Fibroblast of mammary gland (primary cell): ENCODE results near the gene SLC9C2.
"Not testable (repeated sequence)": the region's sequence is repeated elsewhere in the genome, so short reads cannot be mapped to it uniquely, and the experiment has no call there.

Experiments used
- DNase-seq: peaks from one replicate; pipeline ENCODE4 v3.0.0-alpha.2; 2010; ENCODE audit warnings: low read depth
- H3K4me3 ChIP-seq: 2 replicates; pipeline ENCODE4 v1.5.1; 2011; ENCODE audit warnings: low read depth, mild to moderate bottlenecking, low read length, moderate library complexity; ENCODE audit not compliant: control insufficient read depth
- TF ChIP-seq, protein P1 (sequence below): conservative IDR thresholded peaks from 2 replicates; pipeline ENCODE4 v1.5.1; 2011; ENCODE audit warnings: low read depth, low read length, inconsistent platforms; ENCODE audit not compliant: control insufficient read depth, insufficient read depth

SLC9C2 gene, protein sequence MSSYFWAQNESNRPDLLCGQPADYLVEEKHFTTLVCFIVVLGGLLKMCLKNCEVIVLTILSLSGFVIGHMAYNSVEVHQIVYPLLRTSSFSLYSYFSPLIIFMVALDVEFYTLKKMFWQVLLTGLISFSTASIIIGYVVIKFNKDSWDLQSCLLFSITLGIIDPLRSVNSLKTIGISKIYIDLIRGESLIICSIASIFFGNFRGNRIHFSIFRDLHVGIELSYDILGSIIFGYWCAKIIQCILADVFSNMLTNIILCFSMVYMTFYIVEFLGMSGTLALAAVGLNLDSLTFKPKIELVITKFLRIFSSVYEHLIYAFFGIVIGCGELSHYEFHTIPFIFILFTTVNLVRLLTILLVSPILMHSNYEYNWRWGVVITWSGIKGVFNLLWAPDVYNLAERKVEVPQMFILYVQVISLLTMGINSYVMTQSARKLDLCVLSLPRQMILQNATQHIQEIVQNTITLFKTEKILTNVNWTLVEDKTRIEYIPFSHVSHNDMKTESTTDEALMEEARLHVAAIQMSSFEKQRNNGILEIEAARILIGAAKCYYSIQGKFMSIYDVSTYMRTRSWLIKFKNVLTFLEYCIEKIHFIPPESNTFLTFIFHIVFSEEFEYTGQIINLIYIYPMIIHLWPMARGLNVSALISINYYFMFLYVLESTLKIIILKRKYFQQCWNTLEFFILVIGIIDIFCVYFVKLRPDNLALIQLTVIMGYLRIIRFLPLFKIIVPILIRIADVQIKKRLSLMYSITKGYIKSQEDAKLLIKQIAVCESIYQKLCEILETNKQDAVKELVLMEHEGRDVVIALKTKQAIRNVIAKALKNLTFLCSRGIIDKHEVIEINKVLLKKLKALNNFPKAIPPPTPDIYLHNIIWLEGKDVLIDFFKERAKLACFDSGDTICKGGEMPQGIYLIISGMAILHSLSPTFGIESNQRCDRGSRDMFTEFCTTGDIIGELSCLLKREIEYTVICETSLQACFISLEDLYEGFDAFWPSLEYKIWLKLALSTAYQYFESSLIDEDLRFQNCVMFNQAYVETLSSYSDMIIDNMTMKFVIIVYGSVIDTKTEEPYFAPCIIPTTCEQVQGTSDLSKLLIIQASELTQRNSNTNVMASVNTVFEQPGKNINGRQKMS

DNA sequence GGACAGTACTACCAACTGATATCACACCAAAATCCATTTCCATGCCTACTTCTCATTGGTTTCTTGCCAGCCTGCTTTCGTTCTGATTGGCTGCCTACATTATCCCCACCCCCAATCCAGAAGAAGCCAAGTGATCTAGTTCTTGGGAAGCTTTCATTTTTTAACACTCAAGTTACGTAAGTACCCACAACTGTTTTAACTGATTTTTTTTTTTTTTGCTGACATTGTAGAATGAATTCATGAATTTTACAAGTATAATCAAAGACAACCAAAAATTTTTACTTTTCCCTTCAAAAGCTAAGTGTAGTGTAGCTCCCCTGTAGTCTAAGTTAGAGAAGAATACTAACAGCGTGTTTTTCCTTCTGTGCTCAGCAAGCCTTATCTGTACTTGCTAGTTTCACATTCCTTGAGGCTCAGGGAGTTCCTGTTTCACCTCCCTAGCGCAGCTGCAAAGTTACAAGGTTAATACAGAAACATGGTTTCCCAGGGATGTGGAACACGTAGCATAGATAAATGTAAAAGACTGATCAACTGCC is at the start of gene SLC9C2:
Gene SLC9C2 (minus strand): TSS at position 17 of the 536 bp plus-strand sequence. CDS start 1,296 bp downstream, outside the sequence.
- DNase-seq = peak; percentile 35
- H3K4me3 ChIP-seq = no peak within 1 kb of the TSS
- TF ChIP-seq, protein P1, sequence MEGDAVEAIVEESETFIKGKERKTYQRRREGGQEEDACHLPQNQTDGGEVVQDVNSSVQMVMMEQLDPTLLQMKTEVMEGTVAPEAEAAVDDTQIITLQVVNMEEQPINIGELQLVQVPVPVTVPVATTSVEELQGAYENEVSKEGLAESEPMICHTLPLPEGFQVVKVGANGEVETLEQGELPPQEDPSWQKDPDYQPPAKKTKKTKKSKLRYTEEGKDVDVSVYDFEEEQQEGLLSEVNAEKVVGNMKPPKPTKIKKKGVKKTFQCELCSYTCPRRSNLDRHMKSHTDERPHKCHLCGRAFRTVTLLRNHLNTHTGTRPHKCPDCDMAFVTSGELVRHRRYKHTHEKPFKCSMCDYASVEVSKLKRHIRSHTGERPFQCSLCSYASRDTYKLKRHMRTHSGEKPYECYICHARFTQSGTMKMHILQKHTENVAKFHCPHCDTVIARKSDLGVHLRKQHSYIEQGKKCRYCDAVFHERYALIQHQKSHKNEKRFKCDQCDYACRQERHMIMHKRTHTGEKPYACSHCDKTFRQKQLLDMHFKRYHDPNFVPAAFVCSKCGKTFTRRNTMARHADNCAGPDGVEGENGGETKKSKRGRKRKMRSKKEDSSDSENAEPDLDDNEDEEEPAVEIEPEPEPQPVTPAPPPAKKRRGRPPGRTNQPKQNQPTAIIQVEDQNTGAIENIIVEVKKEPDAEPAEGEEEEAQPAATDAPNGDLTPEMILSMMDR = no peak

DNA sequence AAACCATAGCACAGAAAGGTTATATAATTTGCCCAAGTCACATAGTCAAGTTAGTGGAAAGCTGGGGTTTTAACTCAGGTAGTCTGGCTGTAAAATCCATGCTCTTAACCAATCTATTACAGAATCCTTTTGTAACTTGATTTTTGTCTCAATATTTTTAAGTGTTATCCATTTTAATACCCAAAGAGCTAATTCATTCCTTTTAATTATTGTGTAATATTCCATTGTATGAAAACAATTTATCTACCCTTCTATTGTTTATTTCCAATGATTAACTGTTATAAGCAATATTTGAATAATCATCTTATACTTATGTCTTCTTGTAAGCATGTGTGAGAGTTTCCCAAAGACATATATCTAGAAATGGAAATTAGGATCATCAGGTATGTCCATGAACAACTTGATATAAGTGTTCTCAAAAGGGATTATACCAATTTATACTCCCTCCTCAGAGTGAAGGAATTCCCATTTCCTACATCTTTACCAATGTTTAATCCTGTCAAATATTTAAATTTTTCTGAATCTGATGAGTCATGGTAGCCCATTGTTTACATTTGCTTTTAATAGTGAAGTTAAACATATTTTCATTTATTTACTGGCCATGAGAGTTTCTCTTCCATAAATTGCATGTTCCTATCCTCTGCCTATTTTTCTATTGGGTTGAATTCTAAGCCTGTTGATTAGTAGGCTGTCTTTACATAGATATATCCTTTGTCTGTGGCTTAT is 46.2 kb upstream of the SLC9C2 start:
- no peak overlapping the region for H3K4me3 ChIP-seq
- DNase-seq = no peak
- TF ChIP-seq, protein P1 = no peak

DNA sequence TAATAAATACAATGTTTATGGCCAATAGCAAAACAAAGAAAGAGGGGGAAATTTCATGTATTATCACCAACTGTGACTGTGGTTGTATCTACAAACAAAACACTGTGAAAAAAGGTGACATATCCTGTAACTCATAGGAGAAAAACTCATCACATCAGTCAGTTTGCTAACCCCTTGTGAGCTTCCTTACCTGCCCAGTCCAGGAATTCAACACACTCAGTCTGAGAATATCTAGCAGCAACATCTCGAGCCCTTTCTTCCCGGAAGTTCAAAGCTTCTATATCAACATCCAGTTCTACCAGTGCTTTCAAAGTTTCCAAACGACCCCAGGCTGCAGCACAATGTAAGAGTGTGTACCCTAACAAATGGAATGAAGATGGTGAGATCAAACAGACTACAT is 43.8 kb upstream of the SLC9C2 start:
- no peak for DNase-seq
- no peak overlapping the region for H3K4me3 ChIP-seq
- TF ChIP-seq, protein P1 = no peak

DNA sequence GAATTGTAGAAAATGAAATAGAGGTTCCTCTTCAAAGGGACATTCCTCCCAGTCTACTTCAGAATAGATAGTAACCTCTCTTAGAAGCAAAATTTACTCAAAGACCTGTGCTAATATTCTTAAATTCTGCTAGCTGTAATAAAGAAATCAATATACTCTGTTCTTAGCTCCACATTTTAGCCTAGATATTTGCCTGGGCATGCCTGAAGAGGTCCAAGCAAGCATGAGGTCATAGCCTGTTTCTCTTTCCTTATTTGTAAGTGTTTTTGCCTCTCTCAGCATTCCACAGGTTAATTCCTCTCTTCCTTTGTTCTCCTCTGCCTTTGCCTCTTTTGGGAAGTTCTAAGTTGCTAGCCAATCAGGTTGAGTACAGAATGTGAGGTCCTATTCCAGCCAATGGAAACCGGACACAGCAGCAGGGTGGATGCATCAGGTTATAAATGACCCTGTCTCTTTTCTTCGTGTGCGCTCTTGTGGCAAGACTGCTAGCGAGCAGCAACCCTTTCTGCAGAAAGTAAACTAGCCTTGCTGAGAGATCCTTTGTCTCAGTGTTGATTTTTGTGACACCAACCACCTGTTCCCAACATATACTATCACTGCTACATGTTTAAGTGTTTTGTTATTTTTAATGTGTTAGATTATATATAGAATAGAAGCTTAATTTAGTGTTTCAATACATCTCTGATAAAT is 39.7 kb upstream of the SLC9C2 start:
- peak; percentile 25 for DNase-seq
- not testable (repeated sequence) for H3K4me3 ChIP-seq

DNA sequence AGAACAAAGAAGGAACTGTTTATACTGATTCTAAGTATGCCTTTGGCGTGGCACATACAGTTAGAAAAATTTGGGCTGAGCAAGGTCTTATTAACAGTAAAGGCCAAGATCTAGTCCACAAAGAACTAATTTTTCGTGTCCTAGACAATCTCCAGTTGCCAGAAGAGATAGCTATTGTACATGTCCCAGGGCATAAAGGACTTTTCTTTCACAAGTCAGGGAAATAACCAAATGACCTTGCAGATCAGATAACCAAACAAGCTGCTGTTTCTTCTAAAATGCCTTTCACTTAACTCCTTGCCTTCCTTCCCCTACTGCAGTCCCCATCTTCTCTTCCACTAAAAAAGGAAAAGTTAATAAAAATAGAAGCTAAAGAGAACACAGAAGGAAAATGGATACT is 36.2 kb upstream of the SLC9C2 start:
- TF ChIP-seq, protein P1 = no peak
- no peak for DNase-seq
- no peak overlapping the region for H3K4me3 ChIP-seq

DNA sequence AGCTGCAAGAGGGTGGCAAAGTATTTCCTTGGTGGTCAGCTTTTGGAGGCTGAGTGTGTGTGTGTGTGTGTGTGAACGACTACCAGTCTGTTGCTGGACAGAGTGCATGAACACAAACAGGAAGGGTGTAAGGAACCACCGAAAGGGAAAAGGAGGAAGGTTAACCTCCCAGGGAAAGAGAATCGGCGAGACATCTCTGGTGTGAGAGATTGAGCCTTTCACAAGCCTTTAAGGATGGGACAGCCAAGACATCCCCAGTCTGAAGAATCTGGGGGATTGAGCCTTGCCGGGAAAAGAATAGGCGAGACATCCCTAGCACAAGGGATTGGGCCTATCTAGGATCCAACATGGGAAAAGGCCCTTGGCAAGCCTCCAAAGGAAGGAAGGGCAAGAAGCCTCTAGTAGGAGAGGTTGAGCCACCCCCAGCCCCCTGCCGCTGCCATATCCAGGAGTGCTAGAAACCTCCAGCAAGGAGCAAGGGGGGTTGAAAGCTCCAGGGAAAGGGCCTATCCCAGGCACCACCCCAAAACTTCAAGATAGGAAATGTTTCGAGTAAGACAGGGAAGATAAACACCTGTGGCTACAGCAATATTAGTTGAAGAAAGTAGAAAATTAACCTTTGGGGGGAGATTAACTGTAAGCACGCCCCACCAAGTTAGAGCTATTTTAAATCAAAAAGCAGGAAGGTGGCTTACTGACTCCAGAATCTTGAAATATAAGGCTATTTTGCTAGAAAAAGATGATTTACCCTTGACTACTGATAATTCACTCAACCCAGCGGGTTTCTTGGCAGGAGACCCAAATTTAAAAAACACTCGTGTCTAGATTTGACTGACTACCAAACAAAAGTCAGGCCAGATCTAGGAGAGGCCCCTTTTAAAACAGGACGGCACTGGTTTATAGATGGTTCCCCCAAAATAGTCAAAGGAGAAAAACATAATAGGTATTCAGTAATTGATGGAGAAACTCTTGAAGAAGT is 35.5 kb upstream of the SLC9C2 start:
- H3K4me3 ChIP-seq = no peak overlapping the region
- TF ChIP-seq, protein P1 = no peak

DNA sequence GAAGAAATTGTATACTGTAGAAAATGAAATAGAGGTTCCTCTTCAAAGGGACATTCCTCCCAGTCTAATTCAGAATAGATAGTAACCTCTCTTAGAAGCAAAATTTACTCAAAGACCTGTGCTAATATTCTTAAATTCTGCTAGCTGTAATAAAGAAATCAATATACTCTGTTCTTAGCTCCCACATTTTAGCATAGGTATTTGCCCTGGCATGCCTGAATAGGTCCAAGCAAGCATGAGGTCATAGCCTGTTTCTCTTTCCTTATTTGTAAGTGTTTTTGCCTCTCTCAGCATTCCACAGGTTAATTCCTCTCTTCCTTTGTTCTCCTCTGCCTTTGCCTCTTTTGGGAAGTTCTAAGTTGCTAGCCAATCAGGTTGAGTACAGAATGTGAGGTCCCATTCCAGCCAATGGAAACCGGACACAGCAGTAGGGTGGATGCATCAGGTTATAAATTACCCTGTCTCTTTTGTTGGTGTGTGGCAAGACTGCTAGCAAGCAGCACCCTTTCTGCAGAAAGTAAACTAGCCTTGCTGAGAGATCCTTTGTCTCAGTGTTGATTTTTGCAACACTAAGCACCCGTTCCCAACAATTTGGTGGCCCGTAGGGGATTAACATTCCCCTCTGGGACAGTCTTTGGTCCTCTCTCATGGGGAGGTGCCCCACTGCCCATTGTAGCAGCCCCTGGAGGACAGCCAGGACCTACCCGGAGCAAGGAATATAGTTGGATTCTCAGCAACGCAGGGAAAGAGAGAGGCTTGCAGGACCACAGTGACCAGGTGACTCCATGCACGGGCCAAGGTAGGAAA is 34.6 kb upstream of the SLC9C2 start:
- not testable (repeated sequence) for DNase-seq, H3K4me3 ChIP-seq

More for the DNA sequence above, 35.5 kb upstream of the SLC9C2 start:
- no peak for DNase-seq
